CD4-positive, alpha-beta T cell treated with Interleukin-6 at 100 ng/mL for 8 hours (primary cell): Measurements from ENCODE around the gene MOCS1.

Experiments
- DNase-seq: peaks from one replicate; pipeline ENCODE4 v3.0.0-alpha.2; 2020; ENCODE audit warnings: mixed read lengths, low spot score

MOCS1 gene

GRCh38 chr6:39902786-39903465 lies 31.3 kb downstream of the MOCS1 start:
- DNase-seq, result no peak

GRCh38 chr6:39902136-39902535 lies 32.1 kb downstream of the MOCS1 start:
- no peak for DNase-seq

GRCh38 chr6:39901670-39902069 lies 32.6 kb downstream of the MOCS1 start:
- DNase-seq, result no peak

- DNase-seq, result no peak
These were observed 33.1 kb downstream of the MOCS1 start for GRCh38 chr6:39901116-39901655.

GRCh38 chr6:39899554-39900295 lies 34.5 kb downstream of the MOCS1 start:
- no peak for DNase-seq

- DNase-seq, result no peak
These were observed 35.6 kb downstream of the MOCS1 start for GRCh38 chr6:39898625-39899024.

- no peak for DNase-seq
These were observed 36.6 kb downstream of the MOCS1 start for GRCh38 chr6:39897698-39898097.

- no peak for DNase-seq
These were observed 37.6 kb downstream of the MOCS1 start for GRCh38 chr6:39896701-39897100.

- no peak for DNase-seq
These were observed 41.0 kb downstream of the MOCS1 start for GRCh38 chr6:39893286-39893685.

GRCh38 chr6:39892490-39893129 lies 41.7 kb downstream of the MOCS1 start:
- no peak for DNase-seq

- DNase-seq, result no peak
These were observed 42.3 kb downstream of the MOCS1 start for GRCh38 chr6:39891976-39892375.

- DNase-seq, result no peak
These were observed 42.9 kb downstream of the MOCS1 start for GRCh38 chr6:39891353-39891752.

- no peak for DNase-seq
These were observed 45.0 kb downstream of the MOCS1 start for GRCh38 chr6:39889229-39889628.

GRCh38 chr6:39887692-39888450 lies 46.4 kb downstream of the MOCS1 start:
- DNase-seq, result no peak

GRCh38 chr6:39886871-39887270 lies 47.4 kb downstream of the MOCS1 start:
- no peak for DNase-seq

- no peak for DNase-seq
These were observed 48.6 kb downstream of the MOCS1 start for GRCh38 chr6:39885691-39886090.

- no peak for DNase-seq
These were observed 49.6 kb downstream of the MOCS1 start for GRCh38 chr6:39884696-39885095.

- no peak for DNase-seq
These were observed 51.7 kb downstream of the MOCS1 start for GRCh38 chr6:39882531-39882899.

- DNase-seq, result no peak
These were observed 52.3 kb downstream of the MOCS1 start for GRCh38 chr6:39881851-39882530.

- DNase-seq, result no peak
These were observed 53.7 kb downstream of the MOCS1 start for GRCh38 chr6:39880594-39880993.

- no peak for DNase-seq
These were observed 54.7 kb downstream of the MOCS1 start for GRCh38 chr6:39879535-39879934.

GRCh38 chr6:39876826-39877225 lies 57.4 kb downstream of the MOCS1 start:
- DNase-seq, result no peak
